ENCODE data around the gene PPP1R10.

Gene PPP1R10

GRCh38 chr6:30643656-30644055, 26.6 kb upstream of the PPP1R10 start:
- DNase-seq (ENCODE audit: low read depth): peak; percentile 39
- no peak overlapping the region for H3K4me3 ChIP-seq (replicated peaks; ENCODE audit: low read depth, low read length)
- TF ChIP-seq CTCF (IDR thresholded peaks at IDR 0.05; ENCODE audit: low read length, missing control alignments): no peak

GRCh38 chr6:30641048-30641447, 24.0 kb upstream of the PPP1R10 start:
- TF ChIP-seq CTCF (IDR thresholded peaks at IDR 0.05; ENCODE audit: low read length, missing control alignments): no peak
- DNase-seq (ENCODE audit: low read depth): no peak
- H3K4me3 ChIP-seq (replicated peaks; ENCODE audit: low read depth, low read length): no peak overlapping the region

GRCh38 chr6:30640481-30640880, 23.4 kb upstream of the PPP1R10 start:
- no peak for DNase-seq (ENCODE audit: low read depth)
- no peak overlapping the region for H3K4me3 ChIP-seq (replicated peaks; ENCODE audit: low read depth, low read length)
- TF ChIP-seq CTCF (IDR thresholded peaks at IDR 0.05; ENCODE audit: low read length, missing control alignments): no peak

GRCh38 chr6:30635834-30636233, 18.8 kb upstream of the PPP1R10 start:
- DNase-seq (ENCODE audit: low read depth): no peak
- no peak for TF ChIP-seq CTCF (IDR thresholded peaks at IDR 0.05; ENCODE audit: low read length, missing control alignments)
- no peak overlapping the region for H3K4me3 ChIP-seq (replicated peaks; ENCODE audit: low read depth, low read length)

GRCh38 chr6:30626484-30627366, 9.7 kb upstream of the PPP1R10 start, which contains the start of gene ATAT1:
Gene ATAT1 (plus strand): TSS chr6:30626874.
- H3K4me3 ChIP-seq (replicated peaks; ENCODE audit: low read depth, low read length): peak within 1 kb of the TSS; percentile 77
- peak; percentile 35 for TF ChIP-seq CTCF (IDR thresholded peaks at IDR 0.05; ENCODE audit: low read length, missing control alignments)
- peak; percentile 75 for DNase-seq (ENCODE audit: low read depth)

- no peak for DNase-seq (ENCODE audit: low read depth)
- no peak overlapping the region for H3K4me3 ChIP-seq (replicated peaks; ENCODE audit: low read depth, low read length)
- no peak for TF ChIP-seq CTCF (IDR thresholded peaks at IDR 0.05; ENCODE audit: low read length, missing control alignments)
These were observed 8.5 kb upstream of the PPP1R10 start for GRCh38 chr6:30625511-30625910.

GRCh38 chr6:30619561-30619960, 2.5 kb upstream of the PPP1R10 start:
- no peak for DNase-seq (ENCODE audit: low read depth)
- H3K4me3 ChIP-seq (replicated peaks; ENCODE audit: low read depth, low read length): no peak overlapping the region
- TF ChIP-seq CTCF (IDR thresholded peaks at IDR 0.05; ENCODE audit: low read length, missing control alignments): no peak

Measured in fibroblast of pulmonary artery (primary cell).